GM23338 (cell line): Measurements from ENCODE around the gene PKD1L1. TPM values are rescaled to one million over a fixed set of nuclear protein-coding genes. Genes with fewer than 3 reads are reported as not detected.
"Not testable (repeated sequence)": the region's sequence is repeated elsewhere in the genome, so short reads cannot be mapped to it uniquely, and the experiment has no call there.

Experiments used
- ATAC-seq: fragments of 200-7000 bp; cut with Tn5 transposase; 3 replicates; pipeline ENCODE4 v1.9.1; 2020
- DNase-seq: peaks from one replicate; pipeline ENCODE4 v3.0.0-alpha.2; 2015; ENCODE audit warnings: low spot score
- H2AFZ ChIP-seq: fragments of 200-600 bp; sonication (generic); 2 replicates; pipeline ENCODE4 v1.8.0; 2016; ENCODE audit warnings: antibody characterized with exemption, mild to moderate bottlenecking, moderate library complexity
- H3F3A ChIP-seq: fragments of 200-600 bp; sonication (generic); replicated peaks from 2 replicates; pipeline ENCODE4 v1.8.0; 2017; ENCODE audit warnings: antibody characterized with exemption, mixed run types, low read depth
- H3K27ac ChIP-seq: fragments of 200-600 bp; sonication (generic); 2 replicates; pipeline ENCODE4 v1.6.1; 2016; ENCODE audit warnings: low read depth
- H3K27me3 ChIP-seq: fragments of 200-600 bp; sonication (generic); 2 replicates; pipeline ENCODE4 v1.8.0; 2016; ENCODE audit warnings: mild to moderate bottlenecking, mixed run types, moderate library complexity; ENCODE audit not compliant: insufficient read depth
- H3K36me3 ChIP-seq: fragments of 200-600 bp; sonication (generic); 2 replicates; pipeline ENCODE4 v1.8.0; 2016; ENCODE audit warnings: mild to moderate bottlenecking; ENCODE audit not compliant: insufficient read depth
- H3K4me1 ChIP-seq: fragments of 200-600 bp; sonication (generic); 2 replicates; pipeline ENCODE4 v1.8.0; 2016; ENCODE audit warnings: mild to moderate bottlenecking, moderate library complexity; ENCODE audit not compliant: insufficient read depth
- H3K4me2 ChIP-seq: fragments of 200-600 bp; sonication (generic); 2 replicates; pipeline ENCODE4 v1.7.1; 2017; ENCODE audit warnings: mixed run types
- H3K4me3 ChIP-seq: fragments of 200-600 bp; sonication (generic); 2 replicates; pipeline ENCODE4 v1.6.1; 2016; ENCODE audit warnings: mixed run types
- H3K79me2 ChIP-seq: fragments of 200-600 bp; sonication (generic); replicated peaks from 2 replicates; pipeline ENCODE4 v1.8.0; 2017; ENCODE audit warnings: mild to moderate bottlenecking; ENCODE audit not compliant: insufficient read depth
- H3K9me2 ChIP-seq: fragments of 200-600 bp; sonication (generic); 2 replicates; pipeline ENCODE4 v1.8.0; 2017; ENCODE audit not compliant: insufficient read depth
- H4K20me1 ChIP-seq: fragments of 200-600 bp; sonication (generic); replicated peaks from 2 replicates; pipeline ENCODE4 v1.8.0; 2017; ENCODE audit warnings: mild to moderate bottlenecking; ENCODE audit not compliant: insufficient read depth
- H3K27ac Mint-ChIP-seq: 2 replicates; pipeline ENCODE4 v1.8.0; 2020; ENCODE audit warnings: inconsistent platforms, mild to moderate bottlenecking, moderate library complexity, mixed read lengths
- H3K27me3 Mint-ChIP-seq: 3 replicates; pipeline ENCODE4 v1.8.0; 2022; ENCODE audit warnings: low read depth, mild to moderate bottlenecking, moderate library complexity, mixed read lengths, inconsistent platforms; ENCODE audit not compliant: insufficient read depth, poor library complexity
- H3K36me3 Mint-ChIP-seq: 3 replicates; pipeline ENCODE4 v1.8.0; 2021; ENCODE audit warnings: low read depth, mild to moderate bottlenecking, inconsistent platforms, moderate library complexity, mixed read lengths
- H3K4me1 Mint-ChIP-seq: 3 replicates; pipeline ENCODE4 v1.8.0; 2020; ENCODE audit warnings: mild to moderate bottlenecking, inconsistent platforms, mixed read lengths
- H3K4me3 Mint-ChIP-seq: 3 replicates; pipeline ENCODE4 v1.8.0; 2021; ENCODE audit warnings: moderate library complexity, mild to moderate bottlenecking, inconsistent platforms, mixed read lengths
- H3K9me3 Mint-ChIP-seq: 3 replicates; pipeline ENCODE4 v1.8.0; 2020; ENCODE audit warnings: moderate library complexity, mild to moderate bottlenecking, inconsistent platforms, mixed read lengths
- CREB1 ChIP-seq: fragments of 250-450 bp; sonication (Bioruptor Pico); IDR thresholded peaks from 2 replicates; pipeline ENCODE4 v1.5.0; 2020; ENCODE audit warnings: low read depth, mild to moderate bottlenecking, moderate library complexity
- CTCF ChIP-seq, 2 experiments: fragments of 200-600 bp in 1 of 2; sonication (generic) in 1 of 2; conservative IDR thresholded peaks; 2 replicates each; pipeline versions ENCODE4 v1.5.1 to v1.6.1; 2016 to 2017; ENCODE audit warnings: antibody characterized with exemption in 2 of 2, low read depth in 2 of 2, mild to moderate bottlenecking in 2 of 2, moderate library complexity in 1 of 2
- EZH2 ChIP-seq: fragments of 200-600 bp; sonication (generic); IDR thresholded peaks from one replicate; pipeline ENCODE4 v1.8.0; 2017; ENCODE audit warnings: antibody characterized with exemption, mild to moderate bottlenecking, low read depth; ENCODE audit not compliant: unreplicated experiment
- EZH2phosphoT487 ChIP-seq: fragments of 200-600 bp; sonication (generic); IDR thresholded peaks from one replicate; pipeline ENCODE4 v1.8.1; 2018; ENCODE audit warnings: antibody characterized with exemption; ENCODE audit not compliant: unreplicated experiment
- JUNB ChIP-seq: IDR thresholded peaks from one replicate; pipeline ENCODE4 v1.6.1; 2016; ENCODE audit warnings: antibody characterized with exemption; ENCODE audit not compliant: unreplicated experiment
- NANOG ChIP-seq: IDR thresholded peaks from 2 replicates; pipeline ENCODE4 v1.6.1; 2016; ENCODE audit warnings: antibody characterized with exemption, borderline replicate concordance
- POLR2AphosphoS5 ChIP-seq: IDR thresholded peaks from 2 replicates; pipeline ENCODE4 v1.6.1; 2016; ENCODE audit warnings: antibody characterized with exemption, low read depth
- STAT1 ChIP-seq: IDR thresholded peaks from one replicate; pipeline ENCODE4 v1.6.1; 2016; ENCODE audit warnings: antibody characterized with exemption; ENCODE audit not compliant: unreplicated experiment
- ZNF114 ChIP-seq: fragments of 250-450 bp; sonication (Bioruptor Pico); IDR thresholded peaks from 2 replicates; pipeline ENCODE4 v1.5.0; 2020; ENCODE audit warnings: mild to moderate bottlenecking, moderate library complexity
- ZNF331 ChIP-seq: fragments of 250-450 bp; sonication (Bioruptor Pico); IDR thresholded peaks from 2 replicates; pipeline ENCODE4 v1.5.0; 2020; ENCODE audit warnings: low read depth, mild to moderate bottlenecking, moderate library complexity
- polyA plus RNA-seq: library from polyadenylated mRNA; unstranded; fragments of >200 nt; fragmentation: Nextera tagmentation; extraction: Ambion mirVana; gene quantifications from 2 replicates; pipeline ENCODE4 v1.2.1, GENCODE V29; 2016
- total RNA-seq: library from RNA; depleted of rRNA; stranded (reverse); fragments of >200 nt; shearing (Covaris generic); gene quantifications from 2 replicates; pipeline ENCODE4 v1.2.3, GENCODE V29; 2014
- TF ChIP-seq, protein P1 (sequence below): IDR thresholded peaks from 2 replicates; pipeline ENCODE4 v1.6.1; 2016; ENCODE audit warnings: antibody characterized with exemption

Gene PKD1L1
- total and polyA plus RNA-seq, 2 experiments from 2014 or later = 0.03 TPM; not detected in 1

DNA sequence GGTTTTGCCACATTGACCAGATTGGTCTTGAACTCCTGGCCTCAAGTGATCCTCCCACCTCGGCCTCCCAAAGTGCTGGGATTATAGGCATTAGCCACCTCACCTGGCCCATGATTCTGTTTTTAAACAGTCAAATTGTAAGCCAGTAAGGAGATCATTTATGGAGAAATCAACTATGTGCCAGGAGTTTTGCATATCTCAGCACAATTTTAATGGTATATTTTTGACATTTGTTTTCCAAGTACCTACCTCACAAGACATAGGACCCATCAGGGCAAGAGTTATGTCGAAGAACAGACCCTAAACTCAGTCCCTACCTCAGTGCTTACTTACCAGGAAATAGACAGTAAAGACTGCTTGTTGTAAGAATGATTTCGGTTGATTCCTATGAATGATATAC lies 193.0 kb downstream of the PKD1L1 start:
- Histone ChIP-seq H3K27me3 (no peaks in the 10 kb centered on the region), H3K36me3 (no peaks in the 10 kb centered on the region), H3K79me2 (no peaks in the 10 kb centered on the region), H3K9me2 (no peaks in the 10 kb centered on the region), H3K4me2 (no peak overlapping the region), H2AFZ (no peak overlapping the region), H3K4me3 (no peak overlapping the region), H4K20me1 (no peaks in the 10 kb centered on the region), H3K4me1 (0 out of 2 replicates have a peak, but pooled peaks cover 5% of the 10 kb centered on the region), H3K27ac (no peak overlapping the region), H3F3A (no peaks in the 10 kb centered on the region)
- ATAC-seq (no peak), DNase-seq (no peak)
- TF ChIP-seq CREB1 (no peak), JUNB (no peak), ZNF331 (CRISPR knock-in tag) (no peak), CTCF (conservative IDR thresholded peaks at IDR 0.05; ENCODE audit: low read depth in 2 of 2) (no peak), NANOG (no peak), STAT1 (no peak), ZNF114 (CRISPR knock-in tag) (no peak), POLR2AphosphoS5 (no peak)
- TF ChIP-seq, protein P1, sequence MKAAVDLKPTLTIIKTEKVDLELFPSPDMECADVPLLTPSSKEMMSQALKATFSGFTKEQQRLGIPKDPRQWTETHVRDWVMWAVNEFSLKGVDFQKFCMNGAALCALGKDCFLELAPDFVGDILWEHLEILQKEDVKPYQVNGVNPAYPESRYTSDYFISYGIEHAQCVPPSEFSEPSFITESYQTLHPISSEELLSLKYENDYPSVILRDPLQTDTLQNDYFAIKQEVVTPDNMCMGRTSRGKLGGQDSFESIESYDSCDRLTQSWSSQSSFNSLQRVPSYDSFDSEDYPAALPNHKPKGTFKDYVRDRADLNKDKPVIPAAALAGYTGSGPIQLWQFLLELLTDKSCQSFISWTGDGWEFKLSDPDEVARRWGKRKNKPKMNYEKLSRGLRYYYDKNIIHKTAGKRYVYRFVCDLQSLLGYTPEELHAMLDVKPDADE = no peak
- Mint-ChIP-seq H3K27ac (no peak overlapping the region), H3K4me1 (no peaks in the 10 kb centered on the region; the same call in 2 of the 3 replicates), H3K27me3 (peaks cover 10% of the 10 kb centered on the region), H3K36me3 (no peaks in the 10 kb centered on the region; the same call in 2 of the 3 replicates), H3K4me3 (no peak overlapping the region), H3K9me3 (no peaks in the 10 kb centered on the region)

DNA sequence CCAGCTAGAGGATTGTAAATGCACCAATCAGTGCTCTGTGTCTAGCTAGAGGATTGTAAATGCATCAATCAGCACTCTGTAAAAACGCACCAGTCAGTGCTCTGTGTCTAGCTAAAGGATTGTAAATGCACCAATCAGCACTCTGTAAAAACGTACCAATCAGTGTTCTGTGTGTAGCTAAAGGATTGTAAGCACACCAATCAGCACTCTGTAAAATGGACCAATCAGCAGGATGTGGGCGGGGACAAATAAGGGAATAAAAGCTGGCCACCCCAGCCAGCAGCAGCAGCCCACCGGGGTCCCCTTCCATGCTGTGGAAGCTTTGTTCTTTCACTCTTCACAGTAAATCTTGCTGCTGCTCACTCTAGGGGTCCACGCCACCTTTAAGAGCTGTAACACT lies 196.5 kb downstream of the PKD1L1 start:
- H3K36me3 Mint-ChIP-seq, H3K27ac ChIP-seq, H3K27me3 ChIP-seq, H3K4me2 ChIP-seq, H2AFZ ChIP-seq, H3K9me2 ChIP-seq, H3F3A ChIP-seq, H3K36me3 ChIP-seq, H3K4me1 Mint-ChIP-seq, H4K20me1 ChIP-seq, H3K4me3 Mint-ChIP-seq, ATAC-seq, DNase-seq, H3K4me1 ChIP-seq, H3K4me3 ChIP-seq, H3K79me2 ChIP-seq, H3K9me3 Mint-ChIP-seq, H3K27ac Mint-ChIP-seq: not testable (repeated sequence)
- peaks cover 10% of the 10 kb centered on the region for H3K27me3 Mint-ChIP-seq

- Histone ChIP-seq H3K79me2 (no peaks in the 10 kb centered on the region), H3K27me3 (no peaks in the 10 kb centered on the region), H4K20me1 (no peaks in the 10 kb centered on the region), H3K27ac (no peak overlapping the region), H3K4me3 (no peak overlapping the region), H3F3A (no peaks in the 10 kb centered on the region), H3K9me2 (no peaks in the 10 kb centered on the region), H3K4me2 (no peak overlapping the region), H2AFZ (no peak overlapping the region), H3K4me1 (no peaks in the 10 kb centered on the region), H3K36me3 (no peaks in the 10 kb centered on the region)
- DNase-seq = no peak
- Mint-ChIP-seq H3K4me3 (no peak overlapping the region), H3K36me3 (no peaks in the 10 kb centered on the region; the same call in 2 of the 3 replicates), H3K4me1 (no peaks in the 10 kb centered on the region; the same call in 2 of the 3 replicates), H3K27me3 (peaks cover 10% of the 10 kb centered on the region), H3K27ac (no peak overlapping the region), H3K9me3 (no peaks in the 10 kb centered on the region)
- ATAC-seq = no peak
- TF ChIP-seq CREB1 = no peak
- no peak for TF ChIP-seq JUNB
- no peak for TF ChIP-seq EZH2phosphoT487
- no peak for TF ChIP-seq EZH2
- no peak for TF ChIP-seq POLR2AphosphoS5
These were observed 197.2 kb downstream of the PKD1L1 start for GRCh38 chr7:47751043-47751442.
